Subcutaneous adipose tissue (tissue), 4 donors: Measurements from ENCODE around the gene NUP210. TPM values are rescaled to one million over a fixed set of nuclear protein-coding genes. Genes with fewer than 3 reads are reported as not detected.

Experiments
- CTCF ChIP-seq: fragments of 450-650 bp; IDR thresholded peaks from one replicate; pipeline ENCODE4 v1.5.1; 2016; ENCODE audit warnings: low read depth, mild to moderate bottlenecking, control low read depth, antibody characterized with exemption, moderate library complexity
- total RNA-seq, 4 donors: library from RNA; depleted of rRNA; stranded (reverse); fragments of >200 nt; gene quantifications; one replicate each; pipeline ENCODE4 v1.1.0, GENCODE V29; 2016

Gene NUP210
- total RNA-seq = 1 to 10 TPM; 1.1 to 9.9 (median 2.0) TPM

GRCh38 chr3:13420045-13420830 is at the start of gene NUP210:
NUP210 (minus strand) TSS chr3:13420322; CDS start chr3:13420226, 96 bp downstream.
- TF ChIP-seq CTCF = no peak

GRCh38 chr3:13466781-13467180 is 46.7 kb upstream of the NUP210 start:
- TF ChIP-seq CTCF = no peak

GRCh38 chr3:13465236-13465873 is 45.2 kb upstream of the NUP210 start:
- TF ChIP-seq CTCF = no peak

GRCh38 chr3:13463618-13464400 is 43.7 kb upstream of the NUP210 start:
- no peak for TF ChIP-seq CTCF

GRCh38 chr3:13462822-13463221 is 42.7 kb upstream of the NUP210 start:
- no peak for TF ChIP-seq CTCF

GRCh38 chr3:13462125-13462629 is 42.1 kb upstream of the NUP210 start:
- TF ChIP-seq CTCF = no peak
